Measurements from ENCODE around the gene BCL2L13. TPM values are rescaled to one million over a fixed set of nuclear protein-coding genes. Genes with fewer than 3 reads are reported as not detected.

BCL2L13 gene
- total RNA-seq, 2 donors from 2014 or later: 37.5 to 44.2 TPM

GRCh38 chr22:17698948-17699347 is 60.4 kb downstream of the BCL2L13 start:
- no peaks in the 10 kb centered on the region for H3K27me3 ChIP-seq (ENCODE audit: control insufficient read depth, insufficient read depth, low read length, poor library complexity, severe bottlenecking)
- H3K27ac ChIP-seq (ENCODE audit: low read depth, low read length): no peak overlapping the region
- DNase-seq: no peak
- Mint-ChIP-seq H3K4me1 (peaks cover 8% of the 10 kb centered on the region), H3K36me3 (ENCODE audit: low read depth) (peaks cover 26% of the 10 kb centered on the region), H3K4me3 (no peak overlapping the region), H3K27ac (no peak overlapping the region), H3K27me3 (ENCODE audit: insufficient read depth) (no peaks in the 10 kb centered on the region), H3K9me3 (no peaks in the 10 kb centered on the region)
- no peak overlapping the region for H3K4me3 ChIP-seq (ENCODE audit: low read length)
- no peaks in the 10 kb centered on the region for H3K4me1 ChIP-seq (ENCODE audit: control insufficient read depth, insufficient read depth, low read length)
- no peaks in the 10 kb centered on the region for H3K9me3 ChIP-seq (ENCODE audit: control insufficient read depth, low read length)
- TF ChIP-seq CTCF (conservative IDR thresholded peaks at IDR 0.05): no peak
- peaks cover 37% of the 10 kb centered on the region for H3K36me3 ChIP-seq (ENCODE audit: control insufficient read depth, insufficient read depth, low read length)
- H3K9ac ChIP-seq (ENCODE audit: extremely low read depth, low read length, poor library complexity, severe bottlenecking): no peak overlapping the region

- peaks cover 8% of the 10 kb centered on the region for H3K4me1 Mint-ChIP-seq
- DNase-seq: no peak
- peak overlapping the region; percentile 6 for H3K27ac Mint-ChIP-seq
- Histone ChIP-seq H3K27me3 (ENCODE audit: control insufficient read depth, insufficient read depth, low read length, poor library complexity, severe bottlenecking) (no peaks in the 10 kb centered on the region), H3K4me1 (ENCODE audit: control insufficient read depth, insufficient read depth, low read length) (no peaks in the 10 kb centered on the region), H3K4me3 (ENCODE audit: low read length) (no peak overlapping the region), H3K27ac (ENCODE audit: low read depth, low read length) (no peak overlapping the region), H3K9me3 (ENCODE audit: control insufficient read depth, low read length) (peaks cover 2% of the 10 kb centered on the region), H3K9ac (ENCODE audit: extremely low read depth, low read length, poor library complexity, severe bottlenecking) (no peak overlapping the region), H3K36me3 (ENCODE audit: control insufficient read depth, insufficient read depth, low read length) (peaks cover 41% of the 10 kb centered on the region)
- no peaks in the 10 kb centered on the region for H3K27me3 Mint-ChIP-seq (ENCODE audit: insufficient read depth)
- no peak overlapping the region for H3K4me3 Mint-ChIP-seq
- peaks cover 29% of the 10 kb centered on the region for H3K36me3 Mint-ChIP-seq (ENCODE audit: low read depth)
- WGBS, 2 experiments (ENCODE audit: insufficient coverage in 1 of 2, insufficient read length in 1 of 2): 87 to 95% methylated on average over 7 of the region's 7 CpGs
- no peak for TF ChIP-seq CTCF (conservative IDR thresholded peaks at IDR 0.05)
- H3K9me3 Mint-ChIP-seq: no peaks in the 10 kb centered on the region
Measured at GRCh38 chr22:17699696-17700340, 61.3 kb downstream of the BCL2L13 start.

GRCh38 chr22:17700778-17701177 is 62.2 kb downstream of the BCL2L13 start:
- no peak overlapping the region for H3K4me3 Mint-ChIP-seq
- no peaks in the 10 kb centered on the region for H3K27me3 Mint-ChIP-seq (ENCODE audit: insufficient read depth)
- no peak for DNase-seq
- H3K9me3 ChIP-seq (ENCODE audit: control insufficient read depth, low read length): peaks cover 3% of the 10 kb centered on the region
- H3K27me3 ChIP-seq (ENCODE audit: control insufficient read depth, insufficient read depth, low read length, poor library complexity, severe bottlenecking): no peaks in the 10 kb centered on the region
- peaks cover 42% of the 10 kb centered on the region for H3K36me3 ChIP-seq (ENCODE audit: control insufficient read depth, insufficient read depth, low read length)
- TF ChIP-seq CTCF (conservative IDR thresholded peaks at IDR 0.05): no peak
- peaks cover 8% of the 10 kb centered on the region for H3K4me1 Mint-ChIP-seq
- no peaks in the 10 kb centered on the region for H3K9me3 Mint-ChIP-seq
- no peak overlapping the region for H3K9ac ChIP-seq (ENCODE audit: extremely low read depth, low read length, poor library complexity, severe bottlenecking)
- no peaks in the 10 kb centered on the region for H3K4me1 ChIP-seq (ENCODE audit: control insufficient read depth, insufficient read depth, low read length)
- no peak overlapping the region for H3K4me3 ChIP-seq (ENCODE audit: low read length)
- 44 to 45% methylated on average over 2 to 3 of the region's 3 CpGs for WGBS, 2 experiments (ENCODE audit: insufficient coverage in 1 of 2, insufficient read length in 1 of 2)
- peaks cover 34% of the 10 kb centered on the region for H3K36me3 Mint-ChIP-seq (ENCODE audit: low read depth)
- H3K27ac ChIP-seq (ENCODE audit: low read depth, low read length): no peak overlapping the region
- peak overlapping the region; percentile 74 for H3K27ac Mint-ChIP-seq

Measured in endodermal cell (in vitro differentiated cells).